ENCODE data around the gene SYT9.

- TF ChIP-seq YY1 (IDR thresholded peaks at IDR 0.05; ENCODE audit: insufficient read depth, insufficient read length): no peak
- TF ChIP-seq ZNF274 (IDR thresholded peaks at IDR 0.05; ENCODE audit: low read depth, low read length): no peak
- no peak for TF ChIP-seq SUZ12 (IDR thresholded peaks at IDR 0.05; ENCODE audit: extremely low read depth, insufficient read depth, insufficient read length)
Observed at GRCh38 chr11:7439746-7440320, 188.1 kb downstream of the SYT9 start.

Measured in NT2/D1 (cell line).